Body of pancreas (tissue), 4 donors: ENCODE results near the gene CPN2. TPM values are rescaled to one million over a fixed set of nuclear protein-coding genes. Genes with fewer than 3 reads are reported as not detected.

Experiments used
- ATAC-seq: fragments of 150-250 bp; one replicate; pipeline ENCODE4 v1.9.1; 2016
- DNase-seq, 4 donors: peaks; one replicate each; pipeline ENCODE4 v3.0.0-alpha.2; 2019
- H3K27ac ChIP-seq, 4 donors: fragments of 200-600 bp; sonication (generic); 1 replicate in 3 of 4; 2 replicates in 1 of 4; pipeline versions ENCODE4 v1.5.1 to v1.6.1; 2016 to 2019; ENCODE audit warnings: mild to moderate bottlenecking in 1 of 4, mixed read lengths in 1 of 4, moderate library complexity in 1 of 4
- H3K27me3 ChIP-seq, 2 donors: fragments of 200-600 bp; sonication (generic); one replicate each; pipeline ENCODE4 v1.6.0; 2016; ENCODE audit warnings: mild to moderate bottlenecking in 1 of 2
- H3K36me3 ChIP-seq, 2 donors: fragments of 200-600 bp; sonication (generic); replicated peaks in 1 of 2; 2 replicates each; pipeline ENCODE4 v1.5.1; 2016; ENCODE audit warnings: low read depth in 2 of 2; ENCODE audit not compliant: insufficient read depth in 1 of 2
- H3K4me1 ChIP-seq: fragments of 200-600 bp; sonication (generic); one replicate; pipeline ENCODE4 v1.6.0; 2016
- H3K4me3 ChIP-seq, 2 donors: fragments of 200-600 bp; sonication (generic); 1 replicate in 1 of 2; 2 replicates in 1 of 2; pipeline ENCODE4 v1.5.1; 2016 to 2019
- H3K9me3 ChIP-seq, 3 donors: fragments of 200-600 bp; sonication (generic); 1 replicate in 2 of 3; 2 replicates in 1 of 3; pipeline ENCODE4 v1.5.1; 2016
- CTCF ChIP-seq, 7 experiments: fragments of 450-650 bp in 4 of 7; fragments of 200-600 bp in 3 of 7; sonication (generic) in 3 of 7; IDR thresholded peaks; one replicate each; pipeline ENCODE4 v1.5.1; 2016 to 2019; ENCODE audit warnings: antibody characterized with exemption in 7 of 7
- POLR2A ChIP-seq, 3 donors: fragments of 450-650 bp; IDR thresholded peaks; one replicate each; pipeline ENCODE4 v1.6.1; 2016; ENCODE audit warnings: antibody characterized with exemption in 3 of 3, mild to moderate bottlenecking in 2 of 3
- WGBS, 2 donors: methylation state at CpG; one replicate each; pipeline ENCODE4 v1.1.5; 2017; 5-methylcytosine and 5-hydroxymethylcytosine counted together
- intact Hi-C: fragments of 100-400 bp; cut with DNase I; formaldehyde crosslinking; loops from one replicate; pipeline ENCODE4 v1.15.1; 2023
- total RNA-seq, 2 donors: library from RNA; depleted of rRNA; stranded (reverse); fragments of >200 nt; gene quantifications; one replicate each; pipeline ENCODE4 v1.1.0, GENCODE V29; 2016

Gene CPN2
- total RNA-seq, 2 donors from 2014 or later = not detected

GRCh38 chr3:194379231-194379630 is 28.1 kb upstream of the CPN2 start:
- ATAC-seq (no peak), DNase-seq (no peak)
- Histone ChIP-seq H3K27me3 (peaks cover 0 to 4% of the 10 kb centered on the region in 2 donors), H3K4me1 (peaks cover 6% of the 10 kb centered on the region), H3K27ac (no peak overlapping the region), H3K36me3 (no peaks in the 10 kb centered on the region), H3K9me3 (no peaks in the 10 kb centered on the region), H3K4me3 (no peak overlapping the region)
- 75 to 81% methylated on average over 6 of the region's 6 CpGs for WGBS, 2 donors
- TF ChIP-seq CTCF (IDR thresholded peaks at IDR 0.05) (no peak), POLR2A (IDR thresholded peaks at IDR 0.05) (no peak)
- intact Hi-C loops = no loop called here

DNA sequence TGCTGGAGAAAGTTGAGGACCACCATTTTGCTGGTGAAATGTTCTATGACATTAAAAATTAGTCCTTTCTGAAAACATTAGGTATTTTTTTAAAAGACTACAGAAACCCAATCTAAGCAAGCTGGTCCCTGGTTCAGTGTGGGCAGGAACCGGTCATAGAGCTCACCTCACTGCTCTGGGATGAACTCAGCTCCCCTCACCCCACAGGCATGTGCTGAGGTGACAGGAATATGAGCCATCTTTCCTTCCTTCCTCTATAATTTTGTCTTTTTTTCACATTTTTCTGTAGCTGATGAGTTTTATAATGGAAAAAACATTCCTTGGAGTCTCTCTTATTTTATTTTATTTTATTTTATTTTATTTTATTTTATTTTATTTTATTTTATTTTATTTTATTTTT is 26.6 kb upstream of the CPN2 start:
- WGBS, 2 donors = 82 to 88% methylated on average over 1 of the region's 1 CpG
- H3K4me3 ChIP-seq = no peak overlapping the region
- TF ChIP-seq CTCF (IDR thresholded peaks at IDR 0.05) = no peak
- no peak for TF ChIP-seq POLR2A (IDR thresholded peaks at IDR 0.05)
- no peaks in the 10 kb centered on the region for H3K9me3 ChIP-seq
- peaks cover 0 to 4% of the 10 kb centered on the region in 2 donors for H3K27me3 ChIP-seq
- H3K27ac ChIP-seq = no peak overlapping the region
- no peak for DNase-seq
- no peak for ATAC-seq
- H3K36me3 ChIP-seq = no peaks in the 10 kb centered on the region
- H3K4me1 ChIP-seq = peaks cover 6% of the 10 kb centered on the region
- intact Hi-C loops = no loop called here

DNA sequence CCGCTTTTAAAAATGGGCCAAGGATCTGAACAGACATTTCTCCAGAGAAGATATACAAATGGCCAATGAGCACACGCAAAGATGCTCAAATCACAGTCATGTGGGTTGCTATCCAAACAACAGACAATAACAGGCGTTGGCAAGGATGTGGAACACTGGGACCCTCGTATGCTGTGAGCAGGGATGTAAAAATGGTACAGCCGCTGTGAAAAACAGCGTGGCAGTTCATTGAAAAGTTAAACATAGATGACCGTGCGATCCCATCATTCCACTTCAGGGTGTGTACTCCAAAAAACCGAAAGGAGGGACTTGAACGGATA is 25.1 kb upstream of the CPN2 start:
- Histone ChIP-seq H3K27ac (no peak overlapping the region), H3K9me3 (no peaks in the 10 kb centered on the region), H3K36me3 (no peaks in the 10 kb centered on the region), H3K4me3 (no peak overlapping the region), H3K4me1 (no peaks in the 10 kb centered on the region), H3K27me3 (peaks cover 0 to 4% of the 10 kb centered on the region in 2 donors)
- DNase-seq (no peak), ATAC-seq (no peak)
- WGBS, 2 donors = 73 to 77% methylated on average over 10 of the region's 10 CpGs
- intact Hi-C loops = no loop called here
- no peak for TF ChIP-seq CTCF (IDR thresholded peaks at IDR 0.05)
- no peak for TF ChIP-seq POLR2A (IDR thresholded peaks at IDR 0.05)

- H3K27ac ChIP-seq = no peak overlapping the region
- H3K9me3 ChIP-seq = no peaks in the 10 kb centered on the region
- TF ChIP-seq CTCF (IDR thresholded peaks at IDR 0.05) = no peak
- no peak for TF ChIP-seq POLR2A (IDR thresholded peaks at IDR 0.05)
- no peak for DNase-seq
- WGBS, 2 donors = 50 to 58% methylated on average over 15 of the region's 15 CpGs
- H3K36me3 ChIP-seq = no peaks in the 10 kb centered on the region
- no peak overlapping the region for H3K4me3 ChIP-seq
- no peak for ATAC-seq
- no peaks in the 10 kb centered on the region for H3K4me1 ChIP-seq
- intact Hi-C loops = no loop called here
- H3K27me3 ChIP-seq = peaks cover 0 to 3% of the 10 kb centered on the region in 2 donors
These were observed 24.5 kb upstream of the CPN2 start for GRCh38 chr3:194375473-194376240.

DNA sequence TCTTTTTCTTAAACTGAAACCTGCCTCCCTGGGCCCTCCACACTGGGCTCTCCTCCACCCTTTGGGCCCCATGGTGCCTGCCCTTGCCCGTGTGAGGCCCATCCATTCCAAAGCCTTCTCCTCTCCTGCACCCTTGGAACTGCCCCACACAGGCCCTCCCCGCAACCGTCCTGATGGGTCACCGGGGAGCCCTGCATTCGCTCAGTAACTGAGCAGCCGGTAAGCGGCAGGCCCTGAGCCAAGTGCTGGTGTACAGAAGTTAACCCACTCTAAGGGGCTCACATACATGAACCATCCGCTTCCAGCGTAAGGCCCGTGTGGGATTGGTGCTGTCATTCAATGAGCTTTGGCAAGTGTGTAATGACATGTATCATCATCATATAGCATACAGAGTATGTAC is 23.8 kb upstream of the CPN2 start:
- Histone ChIP-seq H3K4me1 (no peaks in the 10 kb centered on the region), H3K4me3 (no peak overlapping the region), H3K36me3 (no peaks in the 10 kb centered on the region), H3K9me3 (no peaks in the 10 kb centered on the region), H3K27me3 (no peaks in the 10 kb centered on the region), H3K27ac (no peak overlapping the region)
- intact Hi-C loops = no loop called here
- TF ChIP-seq POLR2A (IDR thresholded peaks at IDR 0.05) (no peak), CTCF (IDR thresholded peaks at IDR 0.05) (no peak)
- 81 to 92% methylated on average over 10 of the region's 10 CpGs for WGBS, 2 donors
- DNase-seq (no peak), ATAC-seq (no peak)
